IPS-18c (cell line): ENCODE measurements around the gene SBNO1.
"Not testable (repeated sequence)": the region's sequence is repeated elsewhere in the genome, so short reads cannot be mapped to it uniquely, and the experiment has no call there.

Experiments
- H3K4me3 ChIP-seq: 2 replicates; pipeline ENCODE4 v1.7.0; 2013; ENCODE audit warnings: low read depth, mild to moderate bottlenecking, low read length, moderate library complexity; ENCODE audit not compliant: insufficient read depth
- H3K9me3 ChIP-seq: one replicate; pipeline ENCODE4 v1.6.1; 2013; ENCODE audit warnings: mild to moderate bottlenecking, low read length, moderate library complexity; ENCODE audit not compliant: control insufficient read depth, insufficient read depth

SBNO1 gene

GRCh38 chr12:123390498-123391426, 26.1 kb upstream of the SBNO1 start:
- H3K9me3 ChIP-seq, result no peaks in the 10 kb centered on the region
- H3K4me3 ChIP-seq, result 0 out of 2 replicates have a peak overlapping the region, but pooled peaks have one; percentile 71

DNA sequence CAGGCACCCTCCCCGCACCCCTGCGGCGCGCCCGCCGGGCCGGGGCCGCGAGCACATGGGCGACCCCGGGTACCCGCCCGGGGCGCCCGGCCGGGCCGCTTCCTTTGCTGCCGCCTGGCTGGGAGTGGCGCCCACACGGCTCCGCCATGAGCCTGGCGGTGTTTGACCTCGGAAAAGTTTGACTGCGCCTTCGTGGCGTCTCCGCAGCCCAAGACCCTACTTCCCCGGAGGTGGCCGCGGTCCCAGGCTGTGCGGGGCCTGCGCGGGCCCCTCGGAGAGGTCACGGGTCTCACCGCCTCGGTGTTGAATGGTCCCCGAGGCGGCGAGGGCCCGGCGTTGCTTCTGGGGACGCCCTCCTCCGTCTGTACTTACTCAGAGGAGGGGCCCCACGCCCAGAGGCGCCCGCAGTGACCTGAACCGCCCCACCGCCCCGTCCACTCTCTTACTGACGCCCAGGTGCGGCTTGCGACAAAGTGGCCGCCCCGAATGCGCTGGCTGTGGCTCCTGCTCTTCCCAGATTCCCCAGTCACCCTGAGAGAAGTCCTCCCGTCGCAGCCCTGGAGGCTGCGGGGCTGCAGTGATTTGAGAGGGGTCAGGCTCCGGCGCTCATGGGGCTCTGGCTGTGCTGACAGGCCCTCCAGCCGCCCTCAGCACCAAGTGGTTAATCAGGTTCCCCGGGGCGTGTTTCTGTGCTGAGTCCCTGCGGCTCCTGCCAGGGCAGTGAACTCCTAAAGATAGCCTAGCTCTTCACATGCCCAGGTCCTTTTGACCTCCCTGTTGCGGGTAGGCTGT, 25.1 kb upstream of the SBNO1 start:
- no peaks in the 10 kb centered on the region for H3K9me3 ChIP-seq

GRCh38 chr12:123388951-123389559, 24.4 kb upstream of the SBNO1 start:
- peak overlapping the region; percentile 71; the same call in 1 of the 2 replicates for H3K4me3 ChIP-seq
- H3K9me3 ChIP-seq, result no peaks in the 10 kb centered on the region

More for the DNA sequence above, 25.1 kb upstream of the SBNO1 start:
- H3K4me3 ChIP-seq, result peak overlapping the region; percentile 71

GRCh38 chr12:123388177-123388950, 23.7 kb upstream of the SBNO1 start:
- H3K4me3 ChIP-seq, result peak overlapping the region; percentile 56
- H3K9me3 ChIP-seq, result no peaks in the 10 kb centered on the region

DNA sequence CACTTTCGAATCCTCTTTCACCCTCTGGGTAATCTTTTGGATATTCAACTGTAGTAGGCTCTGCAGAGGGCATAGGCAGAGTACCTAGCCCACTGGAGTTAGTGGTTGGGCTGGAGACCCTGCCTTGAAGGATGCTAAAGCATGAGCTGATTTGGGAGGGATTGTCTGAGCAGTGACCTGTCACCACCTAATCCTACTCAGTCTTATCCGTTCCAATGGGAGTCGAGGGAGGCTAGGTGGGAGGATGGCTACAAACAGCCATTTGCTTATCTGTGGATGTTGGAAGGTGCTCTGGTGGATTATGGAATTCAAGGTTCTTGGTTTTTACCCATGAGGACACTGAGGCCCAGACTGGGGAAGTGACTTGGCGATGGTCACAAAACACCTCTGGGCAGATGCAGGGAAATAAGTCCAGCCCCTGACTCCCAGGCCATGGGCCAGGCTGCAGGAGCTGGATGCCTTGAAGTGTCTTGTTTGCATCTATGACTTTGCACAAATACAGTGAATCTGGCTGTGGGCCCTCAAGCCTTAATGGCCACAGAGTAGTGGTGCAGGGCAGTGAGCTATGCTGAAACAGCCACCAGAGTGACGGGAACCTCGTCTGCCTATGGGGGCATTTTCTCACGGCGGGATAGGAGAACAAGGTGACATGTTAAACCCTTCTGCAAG, 23.0 kb upstream of the SBNO1 start:
- H3K4me3 ChIP-seq, result no peak overlapping the region
- H3K9me3 ChIP-seq, result no peaks in the 10 kb centered on the region

DNA sequence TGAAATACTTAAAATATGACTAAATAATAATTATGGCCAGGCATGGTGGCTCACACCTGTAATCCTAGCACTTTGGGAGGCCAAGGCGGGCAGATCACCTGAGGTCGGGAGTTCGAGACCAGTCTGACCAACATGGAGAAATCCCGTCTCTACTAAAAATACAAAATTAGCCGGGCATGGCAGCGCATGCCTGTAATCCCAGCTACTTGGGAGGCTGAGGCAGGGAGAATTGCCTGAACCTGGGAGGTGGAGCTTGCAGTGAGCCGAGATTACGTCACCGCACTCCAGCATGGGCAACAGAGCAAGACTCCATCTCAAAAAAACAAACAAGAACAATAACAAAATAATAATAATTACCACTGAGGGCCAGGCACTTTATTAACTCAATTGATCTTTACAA, 20.9 kb upstream of the SBNO1 start:
- H3K4me3 ChIP-seq, H3K9me3 ChIP-seq: not testable (repeated sequence)

- H3K9me3 ChIP-seq, result no peaks in the 10 kb centered on the region
- peak overlapping the region; percentile 90 for H3K4me3 ChIP-seq
These were observed 20.3 kb upstream of the SBNO1 start for GRCh38 chr12:123384994-123385376.

GRCh38 chr12:123384318-123384993, 19.8 kb upstream of the SBNO1 start:
- H3K9me3 ChIP-seq, result no peaks in the 10 kb centered on the region
- peak overlapping the region; percentile 90 for H3K4me3 ChIP-seq

DNA sequence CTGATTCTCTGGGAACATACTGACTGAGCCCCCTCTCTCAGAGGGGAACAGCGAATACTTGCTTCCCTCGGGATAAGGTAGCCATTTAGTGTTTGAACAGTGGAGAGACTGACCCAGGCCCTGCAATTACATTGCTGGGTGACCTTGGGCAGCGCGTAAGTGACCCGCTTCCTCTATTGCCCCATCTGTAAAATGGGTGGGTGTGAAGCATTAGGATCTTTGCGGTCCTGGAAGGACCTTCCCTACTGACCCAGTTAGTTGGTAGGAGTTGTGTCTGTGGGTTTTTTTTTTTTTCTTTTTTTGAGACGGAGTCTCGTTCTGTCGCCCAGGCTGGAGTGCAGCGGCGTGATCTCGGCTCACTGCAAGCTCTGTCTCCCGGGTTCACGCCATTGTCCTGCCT, 18.0 kb upstream of the SBNO1 start:
- H3K4me3 ChIP-seq, result 0 out of 2 replicates have a peak overlapping the region, but pooled peaks have one; percentile 9

GRCh38 chr12:123379391-123379790, 14.7 kb upstream of the SBNO1 start:
- H3K4me3 ChIP-seq, result no peak overlapping the region
- no peaks in the 10 kb centered on the region for H3K9me3 ChIP-seq

More for the DNA sequence above, 18.0 kb upstream of the SBNO1 start:
- no peaks in the 10 kb centered on the region for H3K9me3 ChIP-seq

- H3K9me3 ChIP-seq, H3K4me3 ChIP-seq: not testable (repeated sequence)
These were observed 7.8 kb upstream of the SBNO1 start for GRCh38 chr12:123372415-123372814.

DNA sequence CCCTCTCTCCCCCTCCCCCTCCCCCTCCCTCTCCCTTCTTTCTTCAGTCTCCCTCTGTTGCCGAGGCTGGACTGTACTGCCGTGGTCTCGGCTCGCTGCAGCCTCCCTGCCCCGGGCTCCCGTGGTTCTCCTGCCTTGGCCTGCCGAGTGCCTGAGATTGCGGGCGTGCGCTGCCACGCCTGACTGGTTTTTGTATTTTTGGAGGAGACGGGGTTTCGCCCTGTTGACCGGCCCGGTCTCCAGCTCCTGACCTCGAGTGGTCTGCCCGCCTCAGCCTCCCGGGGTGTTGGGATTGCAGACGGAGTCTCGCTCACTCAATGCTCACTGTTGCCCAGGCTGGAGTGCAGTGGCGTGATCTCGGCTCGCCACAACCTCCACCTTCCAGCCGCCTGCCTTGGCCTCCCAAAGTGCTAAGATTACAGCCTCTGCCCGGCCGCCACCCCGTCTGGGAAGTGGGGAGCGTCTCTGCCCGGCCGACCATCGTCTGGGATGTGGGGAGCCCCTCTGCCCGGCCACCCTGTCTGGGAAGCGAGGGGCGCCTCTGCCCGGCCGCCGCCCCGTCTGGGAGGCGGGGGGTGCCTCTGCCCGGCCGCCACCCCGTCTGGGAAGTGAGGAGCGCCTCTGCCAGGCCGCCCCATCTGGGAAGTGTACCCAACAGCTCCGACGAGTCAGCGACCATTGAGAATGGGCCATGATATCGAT, 7.2 kb upstream of the SBNO1 start:
- not testable (repeated sequence) for H3K9me3 ChIP-seq, H3K4me3 ChIP-seq

DNA sequence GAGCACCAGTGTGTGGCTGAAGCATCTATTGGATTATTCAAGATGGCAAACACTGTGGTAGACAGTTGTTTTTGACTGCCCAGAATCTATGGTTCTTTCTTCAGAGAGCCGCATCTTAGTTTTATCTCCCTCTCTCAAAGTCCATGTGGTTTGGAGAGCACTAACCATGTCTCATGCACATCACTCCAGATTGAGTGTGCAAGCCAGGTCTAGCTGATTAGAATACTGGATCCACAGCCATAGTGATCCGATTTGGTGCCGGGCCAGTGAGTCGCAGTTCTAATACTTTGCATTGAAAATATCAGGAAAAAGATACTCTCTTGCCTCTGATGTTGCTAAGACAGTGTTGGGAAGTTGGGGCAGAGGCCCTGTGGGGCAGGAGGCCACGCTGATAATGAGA, 4.6 kb upstream of the SBNO1 start:
- H3K9me3 ChIP-seq, result no peaks in the 10 kb centered on the region
- H3K4me3 ChIP-seq, result no peak overlapping the region

DNA sequence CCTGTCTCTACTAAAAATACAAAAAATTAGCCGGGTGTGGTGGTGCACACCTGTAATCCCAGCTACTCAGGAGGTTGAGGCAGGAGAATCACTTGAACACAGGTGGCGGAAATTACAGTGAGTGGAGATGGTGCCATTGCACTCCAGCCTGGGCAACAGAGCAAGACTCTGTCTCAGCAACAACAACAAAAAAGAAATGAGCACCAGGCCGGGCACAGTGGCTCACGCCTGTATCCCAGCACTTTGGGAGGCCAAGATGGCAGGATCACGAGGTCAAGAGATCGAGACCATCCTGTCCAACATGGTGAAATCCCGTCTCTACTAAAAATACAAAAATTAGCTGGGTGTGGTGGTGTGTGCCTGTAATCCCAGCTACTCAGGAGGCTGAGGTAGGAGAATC, 3.8 kb upstream of the SBNO1 start:
- H3K4me3 ChIP-seq, H3K9me3 ChIP-seq: not testable (repeated sequence)

DNA sequence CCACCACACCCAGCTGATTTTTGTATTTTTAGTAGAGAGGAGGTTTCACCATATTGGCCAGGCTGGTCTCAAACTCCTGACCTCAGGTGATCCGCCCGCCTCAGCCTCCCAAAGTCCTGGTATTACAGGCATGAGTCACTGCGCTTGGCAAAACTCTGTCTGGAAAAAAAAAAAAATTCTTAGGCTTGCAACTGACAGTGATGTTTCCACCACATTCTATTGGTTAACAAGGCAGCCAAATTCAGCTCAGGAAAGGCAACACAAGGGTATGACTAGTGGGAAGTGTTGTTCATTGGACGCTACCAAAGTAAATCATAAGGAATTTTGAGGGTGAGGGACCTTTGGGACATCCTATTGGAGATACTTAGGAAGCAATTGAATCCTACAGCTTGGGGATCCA, 2.9 kb upstream of the SBNO1 start:
- Histone ChIP-seq H3K9me3 (no peaks in the 10 kb centered on the region), H3K4me3 (no peak overlapping the region)
